ENCODE measurements around the gene MSANTD7.

MSANTD7 gene

GRCh38 chr10:14876764-14877163, 38.7 kb downstream of the MSANTD7 start:
- intact Hi-C loops (cut with DNase I) = loop anchor here (5.0 kb wide), 1 partner anchor 76 kb away; the partner anchor contains the start of gene DCLRE1C
- no peak for DNase-seq

- DNase-seq = peak; percentile 86 to 98 (median 96)
- intact Hi-C loops (cut with DNase I) = loop anchor here (2.0 to 5.0 kb wide), 3 partner anchors 40 to 218 kb away; partner anchors contain the start of genes CDNF, DCLRE1C, HSPA14 and MSANTD7
These were observed 40.4 kb downstream of the MSANTD7 start, which contains the start of gene SUV39H2 for GRCh38 chr10:14878266-14879123. Gene SUV39H2, plus strand, starts transcription at chr10:14878866. Its CDS starts 23 bp downstream, at chr10:14878889.

- intact Hi-C loops (cut with DNase I) = loop anchor here (2.0 to 5.0 kb wide), 3 partner anchors 41 to 217 kb away; partner anchors contain the start of genes CDNF, DCLRE1C, HSPA14 and MSANTD7
- peak in 33 of 42 donors; percentile 4 to 59 (median 26) for DNase-seq
These were observed 41.2 kb downstream of the MSANTD7 start for GRCh38 chr10:14879124-14879927.

- intact Hi-C loops (cut with DNase I) = loop anchor here (2.0 to 5.0 kb wide), 3 partner anchors 41 to 217 kb away; partner anchors contain the start of genes CDNF, DCLRE1C, HSPA14 and MSANTD7
These were observed 41.8 kb downstream of the MSANTD7 start for GRCh38 chr10:14879928-14880193.

GRCh38 chr10:14880229-14880628, 42.1 kb downstream of the MSANTD7 start:
- no peak for DNase-seq
- intact Hi-C loops (cut with DNase I) = no loop called here

More at GRCh38 chr10:14879928-14880193, 41.8 kb downstream of the MSANTD7 start:
- no peak for DNase-seq

- DNase-seq = no peak
- intact Hi-C loops (cut with DNase I) = no loop called here
These were observed 46.0 kb downstream of the MSANTD7 start for GRCh38 chr10:14884082-14884481.

Data from head of caudate nucleus (tissue), 42 donors.